Activated CD4-positive, alpha-beta memory T cell treated with anti-CD3 and anti-CD28 coated beads, Interleukin-2, amount 10 ng/mL, durations not matched to agents 7 days and 5 days (primary cell): ENCODE results near the gene BTD. TPM values are rescaled to one million over a fixed set of nuclear protein-coding genes. Genes with fewer than 3 reads are reported as not detected.
"Not testable (repeated sequence)": the region's sequence is repeated elsewhere in the genome, so short reads cannot be mapped to it uniquely, and the experiment has no call there.

Experiments
- CTCF ChIA-PET: fragments of 350-600 bp; sonication (Branson Sonifier 250); formaldehyde crosslinking; loops from one replicate; lab custom pipeline; 2021; ENCODE audit warnings: antibody characterized with exemption, inconsistent platforms; lab: Charles Lee
- POLR2A ChIA-PET: fragments of 350-600 bp; sonication (Branson Sonifier 250); formaldehyde crosslinking; loops from one replicate; lab custom pipeline; 2021; ENCODE audit warnings: antibody characterized with exemption; lab: Charles Lee
- DNase-seq: peaks from one replicate; pipeline ENCODE4 v3.0.0-alpha.2; 2020
- H3K27ac Mint-ChIP-seq: one replicate; pipeline ENCODE4 v1.8.0; 2021; ENCODE audit warnings: mild to moderate bottlenecking, mixed read lengths
- H3K27me3 Mint-ChIP-seq: one replicate; pipeline ENCODE4 v1.8.0; 2021; ENCODE audit warnings: mixed read lengths
- H3K36me3 Mint-ChIP-seq: one replicate; pipeline ENCODE4 v1.8.0; 2021; ENCODE audit warnings: low read depth, mixed read lengths
- H3K4me1 Mint-ChIP-seq: one replicate; pipeline ENCODE4 v1.8.0; 2021; ENCODE audit warnings: mixed read lengths
- H3K4me3 Mint-ChIP-seq: one replicate; pipeline ENCODE4 v1.8.0; 2021; ENCODE audit warnings: mild to moderate bottlenecking, mixed read lengths
- H3K9me3 Mint-ChIP-seq: one replicate; pipeline ENCODE4 v1.8.0; 2021; ENCODE audit warnings: mixed read lengths
- total RNA-seq, 2 experiments: library from RNA; stranded (reverse); gene quantifications; one replicate each; pipeline ENCODE4 v1.2.3, GENCODE V29; 2021

The BTD gene
- total RNA-seq, 2 experiments from 2014 or later: 11.7 to 12.7 TPM

DNA sequence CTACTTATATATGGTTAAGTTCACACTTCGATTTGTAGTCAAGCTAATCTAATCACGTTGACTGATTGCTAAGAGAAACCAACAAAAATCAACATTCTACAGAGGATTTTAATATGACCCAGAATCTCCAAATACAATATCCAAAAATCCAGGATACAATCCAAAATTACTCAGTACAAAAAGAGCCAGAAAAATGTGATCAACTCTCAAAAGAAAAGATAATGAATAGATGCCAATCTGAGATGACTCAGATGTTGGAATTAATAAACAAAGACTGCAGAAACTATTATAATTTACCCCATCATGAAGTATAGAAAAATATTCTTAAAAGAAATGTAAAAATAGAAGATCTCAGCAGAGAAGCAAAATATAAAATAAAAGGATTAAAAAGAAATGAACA lies 22.5 kb upstream of the BTD start:
- no peak overlapping the region for H3K27ac Mint-ChIP-seq
- peaks cover 30% of the 10 kb centered on the region for H3K36me3 Mint-ChIP-seq
- no peaks in the 10 kb centered on the region for H3K4me1 Mint-ChIP-seq
- no peak overlapping the region for H3K4me3 Mint-ChIP-seq
- H3K9me3 Mint-ChIP-seq: no peaks in the 10 kb centered on the region
- no peaks in the 10 kb centered on the region for H3K27me3 Mint-ChIP-seq
- ChIA-PET POLR2A (interaction anchor here (0.8 kb wide), 1 partner anchor 9 kb away, joined by 4 read pairs; no protein-coding TSS in a partner anchor), CTCF (no interaction called here)
- DNase-seq: no peak

GRCh38 chr3:15581471-15582394 lies 19.8 kb upstream of the BTD start:
- Mint-ChIP-seq H3K36me3 (peaks cover 41% of the 10 kb centered on the region), H3K27ac (no peak overlapping the region)

DNA sequence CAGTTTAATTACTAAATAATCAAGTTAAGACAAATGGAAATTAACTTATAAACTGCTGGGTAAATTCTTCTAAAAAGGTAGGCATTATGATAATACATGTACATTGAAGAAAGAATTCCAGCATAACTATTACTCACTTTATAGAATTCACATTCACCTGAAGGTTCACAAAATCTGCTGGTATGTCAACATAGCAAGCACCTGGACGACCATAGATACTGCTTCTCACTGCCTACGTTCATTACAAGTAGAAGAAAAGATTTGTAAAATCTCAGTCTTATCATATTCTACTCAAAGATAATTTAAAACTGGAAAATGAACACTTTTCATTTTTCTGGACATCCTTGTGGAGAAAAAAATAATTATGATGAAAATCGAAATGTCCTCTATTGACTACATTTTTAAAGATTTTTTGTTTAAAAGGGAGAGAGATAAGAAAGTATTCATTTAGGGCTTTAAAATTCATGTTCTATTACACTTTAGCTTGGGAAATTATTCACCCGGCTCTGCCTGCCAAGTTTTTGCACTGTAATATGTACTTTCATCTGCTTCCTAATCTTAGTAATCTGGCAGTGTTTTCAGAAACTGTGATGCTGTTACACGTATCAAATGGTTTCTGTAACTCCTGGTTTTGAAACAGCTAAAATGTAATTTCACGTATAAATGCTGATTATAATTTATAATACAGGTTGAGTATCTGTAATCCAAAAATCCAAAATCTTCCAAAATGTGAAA lies 16.3 kb upstream of the BTD start:
- no peaks in the 10 kb centered on the region for H3K27me3 Mint-ChIP-seq
- POLR2A ChIA-PET: interaction anchor here (1.4 kb wide), 1 partner anchor 16 kb away, joined by 4 read pairs; the partner anchor contains the start of genes BTD and HACL1
- H3K4me1 Mint-ChIP-seq: no peaks in the 10 kb centered on the region
- H3K9me3 Mint-ChIP-seq: no peaks in the 10 kb centered on the region
- no peak for DNase-seq
- CTCF ChIA-PET: no interaction called here
- H3K36me3 Mint-ChIP-seq: peaks cover 36% of the 10 kb centered on the region
- H3K27ac Mint-ChIP-seq: no peak overlapping the region
- H3K4me3 Mint-ChIP-seq: no peak overlapping the region

More at GRCh38 chr3:15581471-15582394, 19.8 kb upstream of the BTD start:
- POLR2A ChIA-PET: no interaction called here
- Mint-ChIP-seq H3K9me3 (no peaks in the 10 kb centered on the region), H3K4me3 (no peak overlapping the region), H3K27me3 (no peaks in the 10 kb centered on the region), H3K4me1 (no peaks in the 10 kb centered on the region)
- CTCF ChIA-PET: no interaction called here
- DNase-seq: no peak

DNA sequence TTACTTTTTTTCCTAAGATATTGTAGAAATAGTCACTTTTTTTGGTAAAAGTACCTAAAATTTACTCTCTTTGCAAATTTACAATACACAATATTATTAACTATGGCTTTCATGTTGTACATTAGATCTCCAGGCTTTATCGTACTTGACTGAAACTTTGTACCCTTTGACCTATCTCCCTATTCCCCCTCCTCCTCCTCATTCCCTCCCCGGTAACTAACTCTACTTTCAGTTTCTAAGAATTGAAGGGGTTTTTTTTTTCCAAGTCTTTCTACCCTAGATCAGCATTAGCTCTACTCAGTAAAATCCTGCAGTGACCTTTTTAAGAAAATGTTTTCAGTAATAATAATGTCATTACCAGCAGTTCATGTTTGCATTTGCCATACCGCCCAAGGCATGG lies 10.3 kb upstream of the BTD start:
- Mint-ChIP-seq H3K27ac (peak overlapping the region; percentile 31), H3K4me1 (peaks cover 3% of the 10 kb centered on the region), H3K27me3 (no peaks in the 10 kb centered on the region), H3K36me3 (peaks cover 14% of the 10 kb centered on the region), H3K4me3 (no peak overlapping the region), H3K9me3 (no peaks in the 10 kb centered on the region)
- ChIA-PET POLR2A (no interaction called here), CTCF (no interaction called here)
- no peak for DNase-seq

GRCh38 chr3:15591928-15592327 lies 9.6 kb upstream of the BTD start:
- ChIA-PET POLR2A (no interaction called here), CTCF (no interaction called here)
- no peak overlapping the region for H3K27ac Mint-ChIP-seq
- H3K9me3 Mint-ChIP-seq: no peaks in the 10 kb centered on the region
- no peak for DNase-seq
- no peaks in the 10 kb centered on the region for H3K27me3 Mint-ChIP-seq
- peaks cover 13% of the 10 kb centered on the region for H3K36me3 Mint-ChIP-seq
- peaks cover 3% of the 10 kb centered on the region for H3K4me1 Mint-ChIP-seq
- H3K4me3 Mint-ChIP-seq: no peak overlapping the region

- no peaks in the 10 kb centered on the region for H3K27me3 Mint-ChIP-seq
- ChIA-PET CTCF (no interaction called here), POLR2A (no interaction called here)
- no peak overlapping the region for H3K4me3 Mint-ChIP-seq
- H3K9me3 Mint-ChIP-seq: no peaks in the 10 kb centered on the region
- no peak overlapping the region for H3K27ac Mint-ChIP-seq
- no peak for DNase-seq
- peaks cover 5% of the 10 kb centered on the region for H3K4me1 Mint-ChIP-seq
- peaks cover 22% of the 10 kb centered on the region for H3K36me3 Mint-ChIP-seq
Observed at GRCh38 chr3:15592968-15593367, 8.6 kb upstream of the BTD start.

DNA sequence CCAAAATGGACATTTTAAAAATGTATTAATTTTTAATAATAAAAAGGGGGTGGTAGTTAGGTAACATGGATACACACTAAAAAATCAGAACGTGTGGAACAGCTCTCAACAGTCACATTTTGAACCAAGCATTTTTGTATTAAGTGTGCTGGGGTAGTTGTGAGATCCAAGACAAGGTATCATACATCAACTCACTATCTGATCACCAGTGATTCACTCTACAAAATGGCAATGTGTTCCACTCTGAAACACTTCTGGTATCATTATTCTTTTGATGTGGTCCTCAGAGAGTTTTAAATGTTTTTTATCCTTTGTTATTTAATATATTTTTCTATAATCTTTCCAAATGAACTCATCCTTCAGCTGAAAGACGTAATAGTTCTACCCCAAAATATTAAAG lies 5.6 kb upstream of the BTD start:
- H3K27ac Mint-ChIP-seq: no peak overlapping the region
- CTCF ChIA-PET: interaction anchor here (0.6 kb wide), 1 partner anchor 394 kb away, joined by 3 read pairs; no protein-coding TSS in a partner anchor
- H3K9me3 Mint-ChIP-seq: no peaks in the 10 kb centered on the region
- POLR2A ChIA-PET: no interaction called here
- DNase-seq: no peak
- H3K36me3 Mint-ChIP-seq: peaks cover 28% of the 10 kb centered on the region
- H3K27me3 Mint-ChIP-seq: no peaks in the 10 kb centered on the region
- peaks cover 26% of the 10 kb centered on the region for H3K4me1 Mint-ChIP-seq
- no peak overlapping the region for H3K4me3 Mint-ChIP-seq

- Mint-ChIP-seq H3K4me1 (peaks cover 41% of the 10 kb centered on the region), H3K4me3 (peak overlapping the region; percentile 100), H3K36me3 (peaks cover 47% of the 10 kb centered on the region), H3K27ac (peak overlapping the region; percentile 99), H3K9me3 (no peaks in the 10 kb centered on the region), H3K27me3 (no peaks in the 10 kb centered on the region)
- CTCF ChIA-PET: interaction anchor here (1.1 to 1.2 kb wide), 5 partner anchors 28 to 401 kb away, joined by 3 to 4 read pairs (median 3); no protein-coding TSS in a partner anchor
- POLR2A ChIA-PET: interaction anchor here (0.7 to 2.2 kb wide), 15 partner anchors 13 to 1241 kb away, joined by 3 to 12 read pairs (median 4); partner anchors contain the start of genes ANKRD28, CAPN7 and RBSN
- no peak for DNase-seq
Observed at GRCh38 chr3:15601046-15601398, 523 bp upstream of the BTD start.

DNA sequence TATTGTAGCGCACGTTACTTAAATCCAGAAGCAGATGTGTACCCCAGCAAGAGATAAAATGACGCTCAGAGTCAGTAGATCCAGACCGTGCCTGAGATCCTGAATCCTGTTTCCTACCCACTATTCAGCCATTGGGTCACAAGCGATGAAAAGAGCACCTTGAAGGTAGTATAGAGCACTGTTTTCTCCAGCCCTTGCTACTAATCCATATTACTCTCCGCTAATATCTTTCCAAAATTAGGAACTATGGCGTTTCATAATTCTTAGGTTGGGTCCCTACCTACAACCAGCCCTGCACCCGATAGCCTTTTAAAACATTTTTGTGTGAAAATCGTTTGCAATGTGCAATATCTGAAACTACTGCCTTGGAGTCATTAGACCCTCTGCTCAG lies 596 bp downstream of the BTD start:
- peaks cover 43% of the 10 kb centered on the region for H3K36me3 Mint-ChIP-seq
- POLR2A ChIA-PET: interaction anchor here (0.6 to 2.2 kb wide), 14 partner anchors 14 to 503 kb away, joined by 3 to 12 read pairs (median 4); partner anchors contain the start of genes ANKRD28, CAPN7 and RBSN
- peak overlapping the region; percentile 100 for H3K4me3 Mint-ChIP-seq
- H3K27me3 Mint-ChIP-seq: no peaks in the 10 kb centered on the region
- DNase-seq: no peak
- H3K4me1 Mint-ChIP-seq: peaks cover 41% of the 10 kb centered on the region
- CTCF ChIA-PET: interaction anchor here (0.8 kb wide), 1 partner anchor 22 kb away, joined by 3 read pairs; no protein-coding TSS in a partner anchor
- no peaks in the 10 kb centered on the region for H3K9me3 Mint-ChIP-seq
- peak overlapping the region; percentile 99 for H3K27ac Mint-ChIP-seq

GRCh38 chr3:15602816-15603215 lies 1.3 kb downstream of the BTD start:
- Mint-ChIP-seq H3K27ac (peak overlapping the region; percentile 18), H3K36me3 (peaks cover 36% of the 10 kb centered on the region), H3K4me1 (peaks cover 39% of the 10 kb centered on the region), H3K4me3 (peak overlapping the region; percentile 100)
- DNase-seq, CTCF ChIA-PET, H3K27me3 Mint-ChIP-seq, H3K9me3 Mint-ChIP-seq: not testable (repeated sequence)
- POLR2A ChIA-PET: interaction anchor here (1.0 to 2.2 kb wide), 2 partner anchors 9 to 67 kb away, joined by 3 to 6 read pairs; no protein-coding TSS in a partner anchor

DNA sequence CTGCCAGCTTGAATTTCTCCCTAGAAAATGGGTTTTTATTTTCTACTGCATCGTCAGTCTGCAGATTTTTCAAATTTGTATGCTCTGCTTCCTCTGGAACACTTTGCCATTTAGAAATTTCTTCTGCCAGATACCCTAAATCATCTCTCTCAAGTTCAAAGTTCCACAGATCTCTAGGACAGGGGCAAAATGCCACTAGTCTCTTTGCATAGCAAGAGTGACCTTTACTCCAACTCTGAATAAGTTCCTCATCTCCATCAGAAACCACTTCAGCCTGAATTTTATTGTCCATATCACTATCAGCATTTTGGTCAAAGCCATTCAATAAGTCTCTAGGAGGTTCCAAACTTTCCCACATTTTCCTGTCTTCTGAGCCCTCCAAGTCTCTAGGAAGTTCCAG lies 3.0 kb downstream of the BTD start:
- DNase-seq, H3K27ac Mint-ChIP-seq, H3K27me3 Mint-ChIP-seq, H3K9me3 Mint-ChIP-seq, H3K4me3 Mint-ChIP-seq, POLR2A ChIA-PET: not testable (repeated sequence)
- CTCF ChIA-PET: interaction anchor here (0.5 kb wide), 1 partner anchor 500 kb away, joined by 7 read pairs; no protein-coding TSS in a partner anchor
- H3K4me1 Mint-ChIP-seq: peaks cover 29% of the 10 kb centered on the region
- H3K36me3 Mint-ChIP-seq: peaks cover 23% of the 10 kb centered on the region

GRCh38 chr3:15606434-15606891 lies 4.9 kb downstream of the BTD start:
- H3K4me3 Mint-ChIP-seq: no peak overlapping the region
- no peaks in the 10 kb centered on the region for H3K27me3 Mint-ChIP-seq
- H3K36me3 Mint-ChIP-seq: peaks cover 18% of the 10 kb centered on the region
- CTCF ChIA-PET: interaction anchor here (0.6 kb wide), 2 partner anchors 78 to 85 kb away, joined by 3 to 4 read pairs; partner anchors contain the start of gene COLQ
- H3K9me3 Mint-ChIP-seq: no peaks in the 10 kb centered on the region
- POLR2A ChIA-PET: no interaction called here
- DNase-seq: no peak
- H3K27ac Mint-ChIP-seq: no peak overlapping the region
- H3K4me1 Mint-ChIP-seq: peaks cover 15% of the 10 kb centered on the region
